HG02870 (cell line): Measurements from ENCODE around the gene EGLN2.
"Not testable (repeated sequence)": the region's sequence is repeated elsewhere in the genome, so short reads cannot be mapped to it uniquely, and the experiment has no call there.

Source experiments
- ATAC-seq: cut with Tn5 transposase; IDR thresholded peaks from one replicate; pipeline ENCODE4 v1.9.1; 2021; ENCODE audit warnings: mild to moderate bottlenecking, moderate library complexity; ENCODE audit not compliant: unreplicated experiment

Gene EGLN2

DNA sequence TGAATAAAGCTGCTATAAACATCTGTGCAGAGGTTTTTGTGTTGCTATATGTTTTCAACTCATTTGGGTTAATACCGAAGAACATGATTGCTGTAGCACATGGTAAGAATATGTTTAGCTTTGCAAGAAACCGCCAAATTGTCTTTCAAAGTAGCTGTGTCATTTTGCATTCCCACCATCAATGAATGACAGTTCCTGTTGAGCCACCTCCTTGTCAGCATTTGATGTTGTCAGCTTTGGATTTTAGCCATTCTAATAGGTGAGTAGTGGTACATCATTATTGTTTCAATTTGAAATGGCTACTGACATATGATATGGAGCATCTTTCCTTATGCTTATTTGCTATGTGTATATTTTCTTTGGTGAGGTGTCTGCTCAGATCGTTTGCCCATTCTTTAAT, 43.0 kb downstream of the EGLN2 start:
- ATAC-seq: not testable (repeated sequence)

DNA sequence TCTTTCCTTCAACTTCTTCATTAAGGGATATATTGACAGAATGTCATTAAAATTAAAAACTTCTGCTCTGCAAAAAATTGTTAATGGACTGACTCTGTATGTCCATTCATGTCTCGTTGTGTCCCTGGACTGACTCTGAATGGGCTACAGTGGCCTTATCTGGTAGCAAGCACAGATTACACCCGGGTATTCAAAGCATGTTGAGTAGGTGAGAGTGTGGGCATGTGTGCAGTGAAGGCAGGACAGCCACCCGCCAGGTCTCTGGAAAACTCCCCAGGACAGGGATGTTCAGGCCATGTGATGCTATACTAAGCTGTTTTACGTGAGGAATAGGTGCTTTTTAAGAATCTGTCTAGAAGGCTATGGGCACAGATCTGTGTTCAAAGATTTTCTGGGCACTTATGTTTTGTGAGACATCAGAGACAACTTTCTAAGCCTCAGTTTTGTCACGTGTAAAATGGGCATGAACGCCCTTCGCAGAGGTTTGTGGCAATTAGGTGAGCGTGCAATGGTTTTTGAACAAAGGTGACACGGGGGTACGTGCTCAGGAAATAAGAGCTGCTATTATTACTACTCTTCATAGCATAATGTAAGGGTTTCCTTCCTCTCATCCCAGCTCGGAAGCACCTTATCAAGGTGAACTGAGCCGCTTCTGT, 44.1 kb downstream of the EGLN2 start:
- ATAC-seq: not testable (repeated sequence)

DNA sequence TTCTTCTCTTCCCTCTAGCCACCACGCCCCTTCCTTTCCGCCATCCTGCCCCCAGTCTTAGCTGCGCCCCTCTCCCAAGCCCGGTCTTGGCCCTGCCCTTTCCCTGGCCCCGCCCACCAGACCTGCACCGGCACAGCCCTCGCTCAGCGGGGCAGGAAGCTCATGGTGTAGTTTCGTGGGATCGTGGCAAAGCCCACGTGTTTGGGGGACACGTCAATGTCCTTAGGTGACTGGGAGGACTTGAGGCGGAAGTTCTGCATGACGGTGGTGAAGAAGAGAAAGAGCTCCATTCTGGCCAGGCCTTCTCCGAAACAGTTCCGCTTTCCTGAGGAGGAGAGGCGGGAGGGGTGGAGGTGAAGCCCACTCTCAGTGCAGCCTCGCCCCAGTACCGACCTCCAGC, 44.7 kb downstream of the EGLN2 start:
- not testable (repeated sequence) for ATAC-seq

DNA sequence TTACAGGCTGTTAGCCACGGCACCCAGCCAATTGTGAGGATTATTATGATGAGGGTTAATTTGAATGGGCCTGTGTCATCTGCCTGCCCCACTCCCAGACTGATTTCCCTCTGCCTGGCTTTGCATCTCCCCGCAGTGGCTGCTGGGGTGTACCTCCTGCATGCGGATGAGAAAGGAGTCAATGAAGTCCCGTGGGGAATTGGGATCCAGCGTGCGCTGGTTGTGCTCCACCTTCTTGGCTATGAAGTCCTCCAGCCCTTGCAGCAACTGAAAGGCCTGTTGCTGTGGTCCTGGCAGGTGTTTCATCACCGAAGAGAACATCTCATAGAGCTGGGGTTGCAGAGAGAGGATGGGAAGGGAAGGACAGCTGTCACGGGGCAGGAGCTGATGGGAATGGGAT, 47.7 kb downstream of the EGLN2 start:
- not testable (repeated sequence) for ATAC-seq

DNA sequence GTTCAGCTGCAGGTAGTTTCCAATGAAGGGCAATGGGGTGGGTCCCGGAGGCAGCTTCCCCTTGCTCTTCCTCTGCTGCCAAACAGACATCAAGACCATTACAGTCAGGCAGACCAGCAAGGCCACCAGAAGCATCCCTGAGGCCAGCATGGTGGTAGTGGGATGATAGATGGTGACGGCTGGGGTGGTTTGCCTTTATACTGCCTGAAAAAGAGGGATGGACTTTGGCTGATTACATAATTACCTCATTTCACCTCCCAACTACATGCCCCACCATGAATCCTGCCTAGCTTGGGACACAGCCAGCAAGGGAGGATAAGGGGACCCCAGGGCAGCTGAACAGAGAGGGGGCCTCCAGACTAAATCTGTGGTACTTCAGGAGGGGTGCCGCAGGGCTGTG, 51.3 kb downstream of the EGLN2 start, which contains the start of gene CYP2A6:
CYP2A6 (minus strand) TSS at position 171 of the 400 bp plus-strand sequence; CDS start at position 150, 21 bp downstream.
- not testable (repeated sequence) for ATAC-seq

DNA sequence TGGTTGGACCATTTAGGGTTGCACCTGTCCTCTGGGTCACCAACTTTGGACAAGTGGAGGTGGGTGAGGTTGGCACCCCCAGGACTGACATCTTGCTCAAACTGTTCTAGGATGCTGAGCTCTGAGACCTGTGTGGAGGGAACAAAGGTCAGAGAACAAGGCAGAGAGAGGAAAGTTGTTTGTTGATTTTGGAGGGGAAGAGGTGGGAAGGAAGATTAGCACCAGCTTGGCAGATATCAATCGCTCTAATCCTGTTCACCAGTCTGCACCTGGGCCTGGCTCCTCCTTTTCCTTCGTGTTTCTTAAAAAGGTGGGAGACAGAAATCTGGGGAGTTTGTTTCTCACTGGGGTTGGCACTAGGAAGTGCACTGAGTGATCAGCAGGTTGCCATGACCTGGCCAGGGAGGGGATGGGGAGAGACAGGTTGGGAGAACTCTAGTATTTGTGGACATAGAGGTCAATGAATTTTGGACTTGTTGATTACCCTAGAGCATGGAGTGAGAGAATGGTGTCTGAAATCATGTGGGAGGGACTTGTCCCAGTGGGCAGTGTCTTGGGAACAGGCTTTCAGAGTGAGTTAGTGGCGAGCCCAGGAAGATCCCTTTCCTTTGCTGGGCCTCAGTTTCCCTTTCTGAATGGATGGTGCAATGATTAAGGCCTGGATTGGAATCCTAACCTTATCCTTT, 53.6 kb downstream of the EGLN2 start:
- ATAC-seq: not testable (repeated sequence)
